ENCODE data around the gene PPCS. TPM values are rescaled to one million over a fixed set of nuclear protein-coding genes. Genes with fewer than 3 reads are reported as not detected.

Gene PPCS
- total RNA-seq, 1 experiment from 2014 or later: 53.2 TPM

DNA sequence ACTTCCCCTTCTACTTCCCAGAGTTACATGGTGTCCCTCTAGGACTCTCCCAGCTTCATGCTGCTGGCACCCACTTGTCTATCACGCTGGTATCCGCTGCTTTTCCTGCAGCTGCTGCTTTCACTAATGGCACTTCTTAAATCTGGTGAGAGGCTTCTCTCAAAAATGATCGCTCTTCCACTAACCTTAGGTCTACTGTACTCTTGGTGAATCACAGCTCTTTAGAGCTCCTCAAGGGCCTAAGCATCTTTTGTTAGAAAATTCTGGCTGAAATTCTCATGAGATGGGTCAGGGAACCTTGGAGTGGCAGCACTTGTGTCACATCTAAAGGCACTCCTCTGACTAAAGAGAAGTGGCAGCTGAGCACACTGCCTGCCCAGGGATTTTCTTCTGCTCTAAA, 32.7 kb upstream of the PPCS start:
- intact Hi-C loops (cut with micrococcal nuclease): no loop called here
- H3K4me2 ChIP-seq (ENCODE audit: low read length): no peak overlapping the region

GRCh38 chr1:42424201-42424600, 32.1 kb upstream of the PPCS start:
- Histone ChIP-seq H3K36me3 (ENCODE audit: control insufficient read depth in 1 of 2, insufficient read depth in 2 of 2, low read length in 2 of 2) (no peaks in the 10 kb centered on the region), H3K4me2 (ENCODE audit: low read length) (no peak overlapping the region), H2AFZ (ENCODE audit: low read depth, low read length, poor library complexity, severe bottlenecking) (no peak overlapping the region), H4K20me1 (ENCODE audit: insufficient read depth) (no peaks in the 10 kb centered on the region), H3K4me1 (ENCODE audit: control insufficient read depth in 1 of 2, insufficient read depth in 2 of 2, low read length in 2 of 2) (no peaks in the 10 kb centered on the region), H3K9me3 (ENCODE audit: control insufficient read depth in 1 of 2, insufficient read depth in 1 of 2, low read depth in 1 of 2, low read length in 2 of 2) (no peaks in the 10 kb centered on the region), H3K79me2 (ENCODE audit: insufficient read depth, low read length) (no peaks in the 10 kb centered on the region), H3K9ac (ENCODE audit: low read length) (no peak overlapping the region), H3K27ac (ENCODE audit: low read depth, low read length) (no peak overlapping the region), H3K4me3 (replicated peaks in 1 of 2; ENCODE audit: low read depth in 1 of 2, low read length in 2 of 2) (no peak overlapping the region), H3K9me2 (ENCODE audit: insufficient read depth) (no peaks in the 10 kb centered on the region), H3K27me3 (ENCODE audit: insufficient read depth, low read length) (no peaks in the 10 kb centered on the region)
- BruUV-seq (replicated peaks): no TSS peak
- ChIA-PET POLR2A (no interaction called here), CTCF (no interaction called here), RAD21 (ENCODE audit: low non-redundant PET in 1 of 2, low total read pairs in 2 of 2, uncharacterized antibody in 2 of 2, unreplicated experiment in 2 of 2) (no interaction called here)
- TF ChIP-seq, protein P1, sequence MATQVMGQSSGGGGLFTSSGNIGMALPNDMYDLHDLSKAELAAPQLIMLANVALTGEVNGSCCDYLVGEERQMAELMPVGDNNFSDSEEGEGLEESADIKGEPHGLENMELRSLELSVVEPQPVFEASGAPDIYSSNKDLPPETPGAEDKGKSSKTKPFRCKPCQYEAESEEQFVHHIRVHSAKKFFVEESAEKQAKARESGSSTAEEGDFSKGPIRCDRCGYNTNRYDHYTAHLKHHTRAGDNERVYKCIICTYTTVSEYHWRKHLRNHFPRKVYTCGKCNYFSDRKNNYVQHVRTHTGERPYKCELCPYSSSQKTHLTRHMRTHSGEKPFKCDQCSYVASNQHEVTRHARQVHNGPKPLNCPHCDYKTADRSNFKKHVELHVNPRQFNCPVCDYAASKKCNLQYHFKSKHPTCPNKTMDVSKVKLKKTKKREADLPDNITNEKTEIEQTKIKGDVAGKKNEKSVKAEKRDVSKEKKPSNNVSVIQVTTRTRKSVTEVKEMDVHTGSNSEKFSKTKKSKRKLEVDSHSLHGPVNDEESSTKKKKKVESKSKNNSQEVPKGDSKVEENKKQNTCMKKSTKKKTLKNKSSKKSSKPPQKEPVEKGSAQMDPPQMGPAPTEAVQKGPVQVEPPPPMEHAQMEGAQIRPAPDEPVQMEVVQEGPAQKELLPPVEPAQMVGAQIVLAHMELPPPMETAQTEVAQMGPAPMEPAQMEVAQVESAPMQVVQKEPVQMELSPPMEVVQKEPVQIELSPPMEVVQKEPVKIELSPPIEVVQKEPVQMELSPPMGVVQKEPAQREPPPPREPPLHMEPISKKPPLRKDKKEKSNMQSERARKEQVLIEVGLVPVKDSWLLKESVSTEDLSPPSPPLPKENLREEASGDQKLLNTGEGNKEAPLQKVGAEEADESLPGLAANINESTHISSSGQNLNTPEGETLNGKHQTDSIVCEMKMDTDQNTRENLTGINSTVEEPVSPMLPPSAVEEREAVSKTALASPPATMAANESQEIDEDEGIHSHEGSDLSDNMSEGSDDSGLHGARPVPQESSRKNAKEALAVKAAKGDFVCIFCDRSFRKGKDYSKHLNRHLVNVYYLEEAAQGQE (IDR thresholded peaks at IDR 0.05; ENCODE audit: low read depth): no peak
- TF ChIP-seq ELF1 (IDR thresholded peaks at IDR 0.05; ENCODE audit: borderline replicate concordance, low read depth) (no peak), CBX3 (IDR thresholded peaks at IDR 0.05; ENCODE audit: low read depth) (no peak), POLR2A (IDR thresholded peaks at IDR 0.05; ENCODE audit: borderline replicate concordance, extremely low read depth, insufficient read depth, insufficient read length) (no peak), ZNF274 (IDR thresholded peaks at IDR 0.05; ENCODE audit: low read depth, low read length) (no peak), CEBPB (IDR thresholded peaks at IDR 0.05; ENCODE audit: low read depth) (no peak), ZBTB33 (IDR thresholded peaks at IDR 0.05; ENCODE audit: extremely low read depth, insufficient replicate concordance, low read length) (no peak), RAD21 (IDR thresholded peaks at IDR 0.05; ENCODE audit: low read depth) (no peak), FOSL1 (IDR thresholded peaks at IDR 0.05; ENCODE audit: low read depth) (no peak), EGR1 (IDR thresholded peaks at IDR 0.05; ENCODE audit: low read depth) (no peak), SRF (IDR thresholded peaks at IDR 0.05; ENCODE audit: low read depth) (no peak), TCF7L2 (IDR thresholded peaks at IDR 0.05; ENCODE audit: borderline replicate concordance, extremely low read depth, insufficient read depth, insufficient read length) (no peak), MAX (IDR thresholded peaks at IDR 0.05) (no peak), YY1 (IDR thresholded peaks at IDR 0.05; ENCODE audit: extremely low read depth, insufficient replicate concordance, low read depth, low read length) (no peak), EZH2phosphoT487 (IDR thresholded peaks at IDR 0.05; ENCODE audit: borderline replicate concordance) (no peak)
- TF ChIP-seq, protein P2, sequence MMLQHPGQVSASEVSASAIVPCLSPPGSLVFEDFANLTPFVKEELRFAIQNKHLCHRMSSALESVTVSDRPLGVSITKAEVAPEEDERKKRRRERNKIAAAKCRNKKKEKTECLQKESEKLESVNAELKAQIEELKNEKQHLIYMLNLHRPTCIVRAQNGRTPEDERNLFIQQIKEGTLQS (IDR thresholded peaks at IDR 0.05): no peak
- ATAC-seq: no peak
- no peak for DNase-seq (ENCODE audit: low read depth, low spot score)
- intact Hi-C loops (cut with micrococcal nuclease): no loop called here

More for the DNA sequence above, 32.7 kb upstream of the PPCS start:
- Histone ChIP-seq H3K9me2 (ENCODE audit: insufficient read depth) (no peaks in the 10 kb centered on the region), H3K9me3 (ENCODE audit: control insufficient read depth in 1 of 2, insufficient read depth in 1 of 2, low read depth in 1 of 2, low read length in 2 of 2) (no peaks in the 10 kb centered on the region), H4K20me1 (ENCODE audit: insufficient read depth) (no peaks in the 10 kb centered on the region), H2AFZ (ENCODE audit: low read depth, low read length, poor library complexity, severe bottlenecking) (no peak overlapping the region), H3K36me3 (ENCODE audit: control insufficient read depth in 1 of 2, insufficient read depth in 2 of 2, low read length in 2 of 2) (no peaks in the 10 kb centered on the region), H3K4me1 (ENCODE audit: control insufficient read depth in 1 of 2, insufficient read depth in 2 of 2, low read length in 2 of 2) (no peaks in the 10 kb centered on the region), H3K27ac (ENCODE audit: low read depth, low read length) (no peak overlapping the region), H3K27me3 (ENCODE audit: insufficient read depth, low read length) (no peaks in the 10 kb centered on the region), H3K9ac (ENCODE audit: low read length) (no peak overlapping the region), H3K79me2 (ENCODE audit: insufficient read depth, low read length) (no peaks in the 10 kb centered on the region), H3K4me3 (replicated peaks in 1 of 2; ENCODE audit: low read depth in 1 of 2, low read length in 2 of 2) (no peak overlapping the region)
- ChIA-PET POLR2A (no interaction called here), CTCF (no interaction called here), RAD21 (ENCODE audit: low non-redundant PET in 1 of 2, low total read pairs in 2 of 2, uncharacterized antibody in 2 of 2, unreplicated experiment in 2 of 2) (no interaction called here)
- DNase-seq (ENCODE audit: low read depth, low spot score): no peak
- no peak for TF ChIP-seq CEBPB (IDR thresholded peaks at IDR 0.05; ENCODE audit: low read depth)
- no peak for ATAC-seq
- no TSS peak for BruUV-seq (replicated peaks)

All from HCT116 (cell line).